ENCODE measurements around the gene TUBB6. TPM values are rescaled to one million over a fixed set of nuclear protein-coding genes. Genes with fewer than 3 reads are reported as not detected.

The TUBB6 gene
- total RNA-seq, 2 donors from 2014 or later = 71.1 to 109 TPM

Small RNA genes lying within 50 kb of the gene (small RNA-seq; reads per million reads assigned to genes)
- gene RNU6-170P = not detected

Other genes with a start within 250 kb of the TUBB6 start
- 10 to 100 TPM; 13.0 to 14.2 TPM for gene ANKRD62, start 214.4 kb upstream of the TUBB6 start, total RNA-seq
- 10 to 100 TPM in 1 of 2 donors, not detected in 1; 56.7 TPM for gene CIDEA, start 53.9 kb upstream of the TUBB6 start, total RNA-seq
- 10 to 100 TPM; 30.4 to 33.6 TPM for gene AFG3L2, start 69.0 kb downstream of the TUBB6 start, total RNA-seq
- not detected for gene PRELID3A, start 99.7 kb downstream of the TUBB6 start, total RNA-seq